NCI-H2081 (cell line): ENCODE results near the gene COL6A2.
"Not testable (repeated sequence)": the region's sequence is repeated elsewhere in the genome, so short reads cannot be mapped to it uniquely, and the experiment has no call there.

Experiments used
- DNase-seq, 2 experiments: peaks; one replicate each; lab custom pipeline; 2025; lab: John Stamatoyannopoulos, UW

COL6A2 gene

GRCh38 chr21:46094401-46095082 is 3.4 kb upstream of the COL6A2 start:
- no peak for DNase-seq

GRCh38 chr21:46095083-46095719 is 2.7 kb upstream of the COL6A2 start:
- no peak for DNase-seq

GRCh38 chr21:46095814-46096595 is 1.9 kb upstream of the COL6A2 start:
- no peak for DNase-seq

GRCh38 chr21:46096596-46097335 is 1.1 kb upstream of the COL6A2 start:
- no peak for DNase-seq

- no peak for DNase-seq
Measured at GRCh38 chr21:46098303-46099141, 610 bp downstream of the COL6A2 start.

- DNase-seq = no peak
Measured at GRCh38 chr21:46099476-46099875, 1.6 kb downstream of the COL6A2 start.

- DNase-seq = no peak
Measured at GRCh38 chr21:46100020-46100419, 2.1 kb downstream of the COL6A2 start.

GRCh38 chr21:46100426-46100825 is 2.5 kb downstream of the COL6A2 start:
- DNase-seq = no peak

GRCh38 chr21:46100906-46101305 is 3.0 kb downstream of the COL6A2 start:
- no peak for DNase-seq

- DNase-seq = no peak
Measured at GRCh38 chr21:46104104-46104503, 6.2 kb downstream of the COL6A2 start.

GRCh38 chr21:46107376-46107775 is 9.5 kb downstream of the COL6A2 start:
- DNase-seq = not testable (repeated sequence)

GRCh38 chr21:46108827-46109312 is 11.0 kb downstream of the COL6A2 start:
- no peak for DNase-seq

- DNase-seq = no peak
Measured at GRCh38 chr21:46109313-46110221, 11.7 kb downstream of the COL6A2 start.

- DNase-seq = no peak
Measured at GRCh38 chr21:46110499-46111192, 12.7 kb downstream of the COL6A2 start.

GRCh38 chr21:46111193-46111571 is 13.3 kb downstream of the COL6A2 start:
- DNase-seq = no peak

GRCh38 chr21:46111857-46112724 is 14.2 kb downstream of the COL6A2 start:
- no peak for DNase-seq

GRCh38 chr21:46112725-46113215 is 14.9 kb downstream of the COL6A2 start:
- DNase-seq = no peak

GRCh38 chr21:46113497-46114176 is 15.7 kb downstream of the COL6A2 start:
- no peak for DNase-seq
